Measurements from ENCODE around the gene NKX3-2. TPM values are rescaled to one million over a fixed set of nuclear protein-coding genes. Genes with fewer than 3 reads are reported as not detected.

The NKX3-2 gene
- total and polyA plus RNA-seq, 2 of the 8 experiments (the other 6 are each of a cell fraction or from before 2014, with no cell fraction given): 0.13 TPM; not detected in 1

GRCh38 chr4:13529128-13529919 lies 15.0 kb downstream of the NKX3-2 start (continued):
- TF ChIP-seq CHD7 (IDR thresholded peaks at IDR 0.05; ENCODE audit: insufficient replicate concordance, low read length): no peak
- no peak for TF ChIP-seq E2F6 (IDR thresholded peaks at IDR 0.05)
- peak; percentile 84 for TF ChIP-seq KDM1A (IDR thresholded peaks at IDR 0.05; ENCODE audit: borderline replicate concordance, low read length)
- TF ChIP-seq CREB1 (IDR thresholded peaks at IDR 0.05): no peak
- TF ChIP-seq EZH2 (IDR thresholded peaks at IDR 0.05; ENCODE audit: low read depth, low read length, severe bottlenecking): peak; percentile 85
- no peak for TF ChIP-seq ATF2 (IDR thresholded peaks at IDR 0.05; ENCODE audit: low read length)
- no peak for TF ChIP-seq YY1 (IDR thresholded peaks at IDR 0.05; ENCODE audit: low read depth, low read length)

All from H1 (cell line).